Loucy (cell line): Measurements from ENCODE around the gene TCEAL3.

ENCODE experiments used
- EZH2phosphoT487 ChIP-seq: fragments of 200-600 bp; IDR thresholded peaks from 2 replicates; pipeline ENCODE4 v1.6.1; 2018; ENCODE audit warnings: antibody characterized with exemption, mild to moderate bottlenecking, moderate library complexity, borderline replicate concordance
- TF ChIP-seq, protein P1 (sequence below): fragments of 200-600 bp; sonication (generic); conservative IDR thresholded peaks from 2 replicates; pipeline ENCODE4 v1.5.1; 2014; ENCODE audit warnings: mild to moderate bottlenecking, antibody characterized with exemption, low read length

DNA sequence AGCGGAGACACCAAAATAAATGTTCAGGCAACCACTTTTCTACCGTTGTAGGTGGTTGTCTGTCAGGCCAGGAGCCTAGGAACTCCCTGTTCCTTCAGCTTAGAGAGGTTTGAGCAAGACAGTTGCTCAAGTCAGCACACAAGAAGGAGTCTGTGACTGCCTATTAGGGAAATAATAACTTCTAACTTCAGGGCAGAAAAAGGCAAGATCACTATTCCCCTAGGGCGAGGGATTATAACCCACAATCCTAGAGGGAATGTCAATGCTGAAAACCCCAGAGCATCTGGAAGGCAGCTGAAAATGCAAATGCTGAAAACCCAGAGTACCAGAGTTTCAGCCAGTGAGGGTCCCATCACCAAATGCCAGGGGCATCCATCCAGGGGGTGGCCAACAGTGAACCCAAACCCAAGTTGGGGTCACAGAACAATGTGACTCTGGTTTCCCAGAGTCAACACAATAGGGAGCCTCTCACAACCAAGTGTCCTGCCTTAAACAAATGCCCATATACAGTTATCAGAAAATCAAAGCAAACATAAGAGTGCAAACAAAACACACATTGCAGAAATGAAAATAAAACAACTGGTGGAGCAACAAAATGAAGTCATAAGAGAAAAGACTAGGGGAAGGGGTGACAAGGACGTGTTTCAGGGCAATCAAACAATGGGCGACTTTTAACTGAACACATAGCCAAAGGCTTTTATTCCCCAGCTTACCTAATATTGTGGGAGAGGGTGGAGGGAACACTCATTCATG, 51.1 kb downstream of the TCEAL3 start:
- TF ChIP-seq, protein P1, sequence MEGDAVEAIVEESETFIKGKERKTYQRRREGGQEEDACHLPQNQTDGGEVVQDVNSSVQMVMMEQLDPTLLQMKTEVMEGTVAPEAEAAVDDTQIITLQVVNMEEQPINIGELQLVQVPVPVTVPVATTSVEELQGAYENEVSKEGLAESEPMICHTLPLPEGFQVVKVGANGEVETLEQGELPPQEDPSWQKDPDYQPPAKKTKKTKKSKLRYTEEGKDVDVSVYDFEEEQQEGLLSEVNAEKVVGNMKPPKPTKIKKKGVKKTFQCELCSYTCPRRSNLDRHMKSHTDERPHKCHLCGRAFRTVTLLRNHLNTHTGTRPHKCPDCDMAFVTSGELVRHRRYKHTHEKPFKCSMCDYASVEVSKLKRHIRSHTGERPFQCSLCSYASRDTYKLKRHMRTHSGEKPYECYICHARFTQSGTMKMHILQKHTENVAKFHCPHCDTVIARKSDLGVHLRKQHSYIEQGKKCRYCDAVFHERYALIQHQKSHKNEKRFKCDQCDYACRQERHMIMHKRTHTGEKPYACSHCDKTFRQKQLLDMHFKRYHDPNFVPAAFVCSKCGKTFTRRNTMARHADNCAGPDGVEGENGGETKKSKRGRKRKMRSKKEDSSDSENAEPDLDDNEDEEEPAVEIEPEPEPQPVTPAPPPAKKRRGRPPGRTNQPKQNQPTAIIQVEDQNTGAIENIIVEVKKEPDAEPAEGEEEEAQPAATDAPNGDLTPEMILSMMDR = no peak
- TF ChIP-seq EZH2phosphoT487 = no peak
